Coronary artery (tissue), 2 donors: ENCODE data around the gene RERG.

Experiments used
- DNase-seq: peaks from one replicate; pipeline ENCODE4 v3.0.0-alpha.2; 2017; ENCODE audit warnings: low spot score
- H3K27ac ChIP-seq, 2 donors: fragments of 200-600 bp; sonication (generic); one replicate each; pipeline ENCODE4 v1.5.1; 2016 to 2019
- H3K4me3 ChIP-seq: fragments of 200-600 bp; sonication (generic); 2 replicates; pipeline ENCODE4 v1.5.1; 2016; ENCODE audit warnings: mild to moderate bottlenecking, moderate library complexity
- CTCF ChIP-seq: fragments of 200-600 bp; sonication (generic); IDR thresholded peaks from one replicate; pipeline ENCODE4 v1.5.1; 2019; ENCODE audit warnings: antibody characterized with exemption

RERG gene

GRCh38 chr12:15154103-15154502 lies 67.1 kb downstream of the RERG start:
- DNase-seq, result no peak
- TF ChIP-seq CTCF, result no peak
- no peak overlapping the region for H3K4me3 ChIP-seq
- peak overlapping the region in 1 of 2 donors; percentile 46 for H3K27ac ChIP-seq

DNA sequence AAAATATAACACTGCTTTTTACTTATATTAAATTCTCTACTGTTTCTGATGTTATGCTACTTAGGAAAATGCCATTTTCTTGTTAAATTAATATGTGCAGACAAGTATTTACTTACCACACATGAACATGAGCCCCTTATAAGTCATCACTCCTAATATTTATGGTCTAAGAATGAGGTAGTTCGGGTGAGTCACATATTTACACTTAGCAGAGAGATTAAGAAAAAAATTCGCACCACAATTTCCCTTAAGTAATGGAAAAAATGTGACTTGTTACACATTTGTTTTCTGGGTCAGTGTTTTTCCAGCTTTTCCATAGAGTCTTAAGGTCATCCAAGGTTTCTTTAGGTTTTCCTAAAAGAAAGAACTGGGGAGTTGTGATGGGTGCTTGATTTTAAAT lies 68.3 kb downstream of the RERG start:
- H3K27ac ChIP-seq, result peak overlapping the region in 1 of 2 donors; percentile 31
- TF ChIP-seq CTCF, result no peak

GRCh38 chr12:15152456-15152855 lies 68.8 kb downstream of the RERG start:
- Histone ChIP-seq H3K27ac (peak overlapping the region; percentile 25 to 68), H3K4me3 (no peak overlapping the region)
- no peak for DNase-seq
- TF ChIP-seq CTCF, result no peak

More for the DNA sequence above, 68.3 kb downstream of the RERG start:
- H3K4me3 ChIP-seq, result no peak overlapping the region
- DNase-seq, result no peak

GRCh38 chr12:15151161-15152091 lies 69.8 kb downstream of the RERG start:
- no peak for DNase-seq
- peak overlapping the region; percentile 25 to 68 for H3K27ac ChIP-seq

GRCh38 chr12:15146585-15146984 lies 74.6 kb downstream of the RERG start:
- H3K4me3 ChIP-seq, result peak overlapping the region; percentile 39
- no peak overlapping the region for H3K27ac ChIP-seq
- TF ChIP-seq CTCF, result no peak
- no peak for DNase-seq

More at GRCh38 chr12:15151161-15152091, 69.8 kb downstream of the RERG start:
- peak; percentile 30 for TF ChIP-seq CTCF
- no peak overlapping the region for H3K4me3 ChIP-seq

DNA sequence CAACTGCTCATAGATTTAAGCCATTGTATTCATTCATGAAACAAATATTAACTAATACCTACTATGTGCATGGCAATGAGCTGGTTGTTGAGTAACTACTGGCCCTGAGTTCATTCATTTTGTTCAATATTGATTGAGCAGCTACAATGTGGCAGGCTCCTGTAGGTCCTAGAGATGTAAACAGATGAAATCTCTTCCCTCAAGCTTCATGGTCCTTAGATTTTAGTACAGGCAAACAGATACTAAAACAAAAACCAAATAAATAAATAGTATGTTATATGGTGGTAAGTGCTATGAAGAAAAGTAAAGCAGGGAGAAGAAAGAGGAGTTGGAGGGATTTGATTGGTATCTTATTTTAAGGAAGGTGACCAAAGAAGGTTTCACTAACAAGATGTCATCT lies 77.8 kb downstream of the RERG start:
- no peak for DNase-seq
- Histone ChIP-seq H3K27ac (no peak overlapping the region), H3K4me3 (no peak overlapping the region)
- TF ChIP-seq CTCF, result no peak

DNA sequence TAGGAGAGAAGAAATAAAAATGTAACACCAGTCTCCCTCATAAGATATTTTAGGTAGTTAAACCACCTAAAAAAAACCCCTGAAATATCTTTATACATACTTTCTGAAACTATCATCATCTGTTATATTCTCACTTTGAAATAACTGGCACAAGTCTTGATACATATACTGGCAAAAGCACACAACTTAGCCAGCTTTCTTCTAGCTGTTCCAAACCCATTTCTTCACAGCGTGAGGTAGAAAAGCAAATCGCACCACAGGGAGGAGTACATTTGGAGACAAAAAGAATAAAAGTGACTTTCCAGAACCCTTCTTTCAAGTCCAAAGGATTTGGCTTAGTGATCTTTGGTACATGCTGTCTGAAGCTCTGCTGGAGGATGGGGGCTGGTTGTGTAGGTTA lies 78.5 kb downstream of the RERG start:
- H3K4me3 ChIP-seq, result no peak overlapping the region
- no peak overlapping the region for H3K27ac ChIP-seq
- TF ChIP-seq CTCF, result no peak
- DNase-seq, result no peak
